ENCODE data around the gene MX1. TPM values are rescaled to one million over a fixed set of nuclear protein-coding genes. Genes with fewer than 3 reads are reported as not detected.
"Not testable (repeated sequence)": the region's sequence is repeated elsewhere in the genome, so short reads cannot be mapped to it uniquely, and the experiment has no call there.

The MX1 gene
- polyA plus RNA-seq, 3 donors: 42.7 to 73.3 (median 60.5) TPM

DNA sequence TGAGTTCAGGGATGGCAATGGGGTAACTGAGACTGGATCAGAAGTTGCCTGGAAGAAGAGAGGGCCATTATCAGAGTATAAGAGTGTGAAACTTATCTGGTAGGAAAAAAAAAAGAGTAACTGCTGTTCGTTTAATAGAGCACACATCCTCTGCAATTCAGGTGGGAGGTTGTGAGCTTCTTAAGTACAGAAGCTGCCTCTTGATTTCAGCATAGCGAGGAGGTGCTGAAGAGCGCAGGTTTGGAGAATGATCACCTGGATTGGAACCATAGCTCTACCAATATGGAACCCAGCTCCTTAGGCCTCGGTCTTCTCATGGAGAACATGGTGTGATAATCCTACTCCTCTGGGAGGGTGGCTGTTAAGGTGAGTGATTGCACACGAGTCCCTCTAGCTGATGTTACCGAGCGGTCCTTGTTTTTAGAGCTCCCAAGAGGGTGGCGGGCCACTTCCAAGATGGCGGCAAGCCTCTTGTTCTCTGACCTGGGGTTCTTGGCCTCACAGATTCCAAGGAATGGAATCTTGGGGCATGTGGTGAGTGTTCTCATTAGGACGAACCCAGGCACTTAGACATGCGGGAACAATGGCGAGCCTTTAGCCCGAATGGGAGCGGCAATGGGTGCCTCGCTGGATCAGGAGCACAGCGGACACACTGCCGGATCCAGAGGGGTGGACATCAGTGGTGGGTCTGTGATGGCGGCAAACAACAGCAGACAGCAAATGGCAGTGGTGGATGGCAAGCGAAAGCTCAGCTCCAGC is 3.3 kb upstream of the MX1 start:
- Histone ChIP-seq H3K36me3 (replicated peaks in 1 of 2; ENCODE audit: control insufficient read depth in 1 of 2, insufficient read depth in 2 of 2, low read length in 2 of 2) (no peaks in the 10 kb centered on the region), H3K9me3 (replicated peaks in 1 of 2; ENCODE audit: control insufficient read depth in 1 of 2, insufficient read depth in 1 of 2, low read length in 2 of 2) (no peaks in the 10 kb centered on the region), H2AFZ (ENCODE audit: insufficient read depth, low read depth, low read length, poor library complexity, severe bottlenecking) (no peak overlapping the region), H3K27me3 (ENCODE audit: control insufficient read depth in 2 of 2, insufficient read depth in 2 of 2, low read length in 2 of 2) (peaks cover 0 to 7% of the 10 kb centered on the region in 2 donors), H3K4me2 (replicated peaks; ENCODE audit: extremely low read depth, low read length, poor library complexity, severe bottlenecking) (no peak overlapping the region), H4K20me1 (ENCODE audit: insufficient read depth, low read length) (no peaks in the 10 kb centered on the region), H3K4me1 (ENCODE audit: control insufficient read depth in 1 of 2, insufficient read depth in 2 of 2, low read length in 2 of 2) (peaks cover 57 to 72% of the 10 kb centered on the region in 2 donors), H3K4me3 (replicated peaks in 1 of 3; ENCODE audit: low read depth in 2 of 3, low read length in 3 of 3) (no peak overlapping the region), H3K79me2 (ENCODE audit: insufficient read depth, low read length) (no peaks in the 10 kb centered on the region), H3K9ac (ENCODE audit: insufficient read depth, low read length, poor library complexity, severe bottlenecking) (no peak overlapping the region), H3K27ac (ENCODE audit: low read depth in 1 of 2, low read length in 2 of 2) (no peak overlapping the region)
- no peak overlapping the region for H3K4me3 Mint-ChIP-seq
- H3K27ac Mint-ChIP-seq: peak overlapping the region in 4 of 7 donors; percentile 46 to 89 (median 82)
- WGBS (ENCODE audit: insufficient coverage): 94% methylated on average over 9 of the region's 19 CpGs
- intact Hi-C loops (cut with micrococcal nuclease): no loop called here
- no peak for DNase-seq
- H3K27me3 Mint-ChIP-seq (ENCODE audit: low read depth in 3 of 3): peaks cover 3 to 16% (median 10%) of the 10 kb centered on the region in 3 donors
- H3K4me1 Mint-ChIP-seq: peaks cover 73% of the 10 kb centered on the region
- peaks cover 6 to 14% of the 10 kb centered on the region in 2 donors for H3K36me3 Mint-ChIP-seq
- peaks cover 0 to 3% (median 0%) of the 10 kb centered on the region in 7 donors for H3K9me3 Mint-ChIP-seq
- TF ChIP-seq, protein P1, sequence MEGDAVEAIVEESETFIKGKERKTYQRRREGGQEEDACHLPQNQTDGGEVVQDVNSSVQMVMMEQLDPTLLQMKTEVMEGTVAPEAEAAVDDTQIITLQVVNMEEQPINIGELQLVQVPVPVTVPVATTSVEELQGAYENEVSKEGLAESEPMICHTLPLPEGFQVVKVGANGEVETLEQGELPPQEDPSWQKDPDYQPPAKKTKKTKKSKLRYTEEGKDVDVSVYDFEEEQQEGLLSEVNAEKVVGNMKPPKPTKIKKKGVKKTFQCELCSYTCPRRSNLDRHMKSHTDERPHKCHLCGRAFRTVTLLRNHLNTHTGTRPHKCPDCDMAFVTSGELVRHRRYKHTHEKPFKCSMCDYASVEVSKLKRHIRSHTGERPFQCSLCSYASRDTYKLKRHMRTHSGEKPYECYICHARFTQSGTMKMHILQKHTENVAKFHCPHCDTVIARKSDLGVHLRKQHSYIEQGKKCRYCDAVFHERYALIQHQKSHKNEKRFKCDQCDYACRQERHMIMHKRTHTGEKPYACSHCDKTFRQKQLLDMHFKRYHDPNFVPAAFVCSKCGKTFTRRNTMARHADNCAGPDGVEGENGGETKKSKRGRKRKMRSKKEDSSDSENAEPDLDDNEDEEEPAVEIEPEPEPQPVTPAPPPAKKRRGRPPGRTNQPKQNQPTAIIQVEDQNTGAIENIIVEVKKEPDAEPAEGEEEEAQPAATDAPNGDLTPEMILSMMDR (IDR thresholded peaks at IDR 0.05): no peak

DNA sequence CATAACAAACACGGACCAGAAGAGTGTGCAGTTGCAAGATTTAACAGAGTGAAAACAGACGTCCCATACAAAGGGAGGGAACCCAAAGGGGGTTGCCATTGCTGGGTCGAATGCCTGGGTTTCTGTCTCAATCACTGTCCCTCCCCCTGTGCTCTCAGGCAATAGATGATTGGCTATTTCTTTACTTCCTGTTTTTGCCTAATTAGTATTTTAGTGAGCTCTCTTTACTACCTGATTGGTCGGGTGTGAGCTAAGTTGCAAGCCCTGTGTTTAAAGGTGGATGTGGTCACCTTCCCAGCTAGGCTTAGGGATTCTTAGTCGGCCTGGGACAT is 2.8 kb upstream of the MX1 start:
- H3K4me3 Mint-ChIP-seq: peak overlapping the region; percentile 27 to 49

More for the DNA sequence above, 2.8 kb upstream of the MX1 start:
- Mint-ChIP-seq H3K4me1 (peaks cover 78% of the 10 kb centered on the region), H3K27ac (peak overlapping the region; percentile 80 to 90 (median 85)), H3K36me3 (peaks cover 12 to 19% of the 10 kb centered on the region in 2 donors), H3K27me3 (ENCODE audit: low read depth in 3 of 3) (peaks cover 3 to 20% (median 12%) of the 10 kb centered on the region in 3 donors)
- 100% methylated on average over 1 of the region's 5 CpGs for WGBS (ENCODE audit: insufficient coverage)
- intact Hi-C loops (cut with micrococcal nuclease); H3K27me3 ChIP-seq (ENCODE audit: control insufficient read depth in 2 of 2, insufficient read depth in 2 of 2, low read length in 2 of 2); H3K4me3 ChIP-seq (replicated peaks in 1 of 3; ENCODE audit: low read depth in 2 of 3, low read length in 3 of 3); H3K9me3 Mint-ChIP-seq; H3K79me2 ChIP-seq (ENCODE audit: insufficient read depth, low read length); H3K36me3 ChIP-seq (replicated peaks in 1 of 2; ENCODE audit: control insufficient read depth in 1 of 2, insufficient read depth in 2 of 2, low read length in 2 of 2); H3K9me3 ChIP-seq (replicated peaks in 1 of 2; ENCODE audit: control insufficient read depth in 1 of 2, insufficient read depth in 1 of 2, low read length in 2 of 2); H3K9ac ChIP-seq (ENCODE audit: insufficient read depth, low read length, poor library complexity, severe bottlenecking); H4K20me1 ChIP-seq (ENCODE audit: insufficient read depth, low read length): not testable (repeated sequence)
- H2AFZ ChIP-seq (ENCODE audit: insufficient read depth, low read depth, low read length, poor library complexity, severe bottlenecking): peak overlapping the region; percentile 38
- peaks cover 55 to 70% of the 10 kb centered on the region in 2 donors for H3K4me1 ChIP-seq (ENCODE audit: control insufficient read depth in 1 of 2, insufficient read depth in 2 of 2, low read length in 2 of 2)
- H3K27ac ChIP-seq (ENCODE audit: low read depth in 1 of 2, low read length in 2 of 2): peak overlapping the region in 1 of 2 donors; percentile 55
- peak overlapping the region; percentile 28 for H3K4me2 ChIP-seq (replicated peaks; ENCODE audit: extremely low read depth, low read length, poor library complexity, severe bottlenecking)
- DNase-seq: peak in 2 of 3 donors; percentile 32 to 38
